CD4-positive, alpha-beta T cell treated with Interleukin-1 beta for 1 hour (primary cell): ENCODE measurements around the gene EYA2.

Experiments
- DNase-seq, 2 donors: peaks; one replicate each; pipeline ENCODE4 v3.0.0-alpha.2; 2020 to 2022

EYA2 gene

DNA sequence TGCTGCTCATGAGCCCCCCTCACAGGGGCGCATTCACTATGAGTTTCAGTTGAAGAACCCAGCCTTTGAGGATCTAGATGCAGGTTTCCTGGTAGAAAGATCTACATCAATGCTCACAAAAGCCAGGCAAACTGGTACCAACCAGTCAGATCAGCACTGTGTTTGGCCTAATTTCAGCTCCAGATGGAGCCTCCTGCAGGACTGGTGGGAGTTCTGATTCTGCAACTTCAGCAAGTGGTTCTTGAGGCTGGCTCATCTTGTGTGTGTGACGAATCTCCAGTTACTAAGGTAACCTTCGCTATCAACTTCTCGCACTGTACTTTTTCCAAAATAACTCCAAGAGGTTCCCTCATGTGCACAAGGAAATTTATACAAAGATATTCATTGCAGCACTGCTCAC is 343.1 kb downstream of the EYA2 start:
- DNase-seq = no peak
